ENCODE results near the gene DPYD.

DPYD gene

DNA sequence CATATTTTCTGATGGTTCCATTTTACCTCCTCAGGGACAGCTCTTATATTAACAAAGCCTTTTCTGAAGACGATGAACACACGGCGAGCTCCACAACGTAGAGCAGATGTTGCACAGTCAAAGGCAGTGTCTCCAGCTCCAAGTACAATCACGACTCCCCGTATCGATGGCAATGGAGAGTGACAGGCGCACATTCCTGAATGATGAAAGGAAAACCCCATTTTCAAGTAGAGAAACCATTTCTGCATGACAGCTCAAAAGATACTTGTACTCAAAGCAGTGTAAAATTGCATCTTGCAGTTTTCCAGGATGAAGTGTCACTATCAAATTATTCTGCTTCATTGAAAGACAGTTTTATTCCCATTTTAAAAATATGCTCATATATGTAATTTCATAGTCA is 327.6 kb downstream of the DPYD start:
- no peak for DNase-seq (ENCODE audit: low spot score)
- no peak for ATAC-seq (ENCODE audit: low read depth)
- TF ChIP-seq, protein P1, sequence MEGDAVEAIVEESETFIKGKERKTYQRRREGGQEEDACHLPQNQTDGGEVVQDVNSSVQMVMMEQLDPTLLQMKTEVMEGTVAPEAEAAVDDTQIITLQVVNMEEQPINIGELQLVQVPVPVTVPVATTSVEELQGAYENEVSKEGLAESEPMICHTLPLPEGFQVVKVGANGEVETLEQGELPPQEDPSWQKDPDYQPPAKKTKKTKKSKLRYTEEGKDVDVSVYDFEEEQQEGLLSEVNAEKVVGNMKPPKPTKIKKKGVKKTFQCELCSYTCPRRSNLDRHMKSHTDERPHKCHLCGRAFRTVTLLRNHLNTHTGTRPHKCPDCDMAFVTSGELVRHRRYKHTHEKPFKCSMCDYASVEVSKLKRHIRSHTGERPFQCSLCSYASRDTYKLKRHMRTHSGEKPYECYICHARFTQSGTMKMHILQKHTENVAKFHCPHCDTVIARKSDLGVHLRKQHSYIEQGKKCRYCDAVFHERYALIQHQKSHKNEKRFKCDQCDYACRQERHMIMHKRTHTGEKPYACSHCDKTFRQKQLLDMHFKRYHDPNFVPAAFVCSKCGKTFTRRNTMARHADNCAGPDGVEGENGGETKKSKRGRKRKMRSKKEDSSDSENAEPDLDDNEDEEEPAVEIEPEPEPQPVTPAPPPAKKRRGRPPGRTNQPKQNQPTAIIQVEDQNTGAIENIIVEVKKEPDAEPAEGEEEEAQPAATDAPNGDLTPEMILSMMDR (IDR thresholded peaks at IDR 0.05; ENCODE audit: poor library complexity, severe bottlenecking), result no peak

GRCh38 chr1:97588772-97589171 is 332.1 kb downstream of the DPYD start:
- ATAC-seq (ENCODE audit: low read depth) (no peak), DNase-seq (ENCODE audit: low spot score) (no peak)
- TF ChIP-seq, protein P1 (IDR thresholded peaks at IDR 0.05; ENCODE audit: poor library complexity, severe bottlenecking), result no peak
- Histone ChIP-seq H3K27ac (ENCODE audit: poor library complexity, severe bottlenecking) (no peak overlapping the region), H3K9me3 (ENCODE audit: severe bottlenecking) (no peaks in the 10 kb centered on the region), H3K27me3 (ENCODE audit: insufficient read depth, poor library complexity, severe bottlenecking) (no peaks in the 10 kb centered on the region), H3K36me3 (ENCODE audit: low read depth) (no peaks in the 10 kb centered on the region), H3K4me1 (ENCODE audit: insufficient read depth, poor library complexity, severe bottlenecking) (no peaks in the 10 kb centered on the region), H3K4me3 (ENCODE audit: severe bottlenecking) (no peak overlapping the region)

More for the DNA sequence above, 327.6 kb downstream of the DPYD start:
- Histone ChIP-seq H3K36me3 (ENCODE audit: low read depth) (no peaks in the 10 kb centered on the region), H3K9me3 (ENCODE audit: severe bottlenecking) (no peaks in the 10 kb centered on the region), H3K27me3 (ENCODE audit: insufficient read depth, poor library complexity, severe bottlenecking) (no peaks in the 10 kb centered on the region), H3K4me1 (ENCODE audit: insufficient read depth, poor library complexity, severe bottlenecking) (no peaks in the 10 kb centered on the region), H3K27ac (ENCODE audit: poor library complexity, severe bottlenecking) (no peak overlapping the region), H3K4me3 (ENCODE audit: severe bottlenecking) (no peak overlapping the region)

GRCh38 chr1:97581614-97582051 is 339.2 kb downstream of the DPYD start:
- Histone ChIP-seq H3K27ac (ENCODE audit: poor library complexity, severe bottlenecking) (peak overlapping the region; percentile 15), H3K9me3 (ENCODE audit: severe bottlenecking) (no peaks in the 10 kb centered on the region), H3K4me3 (ENCODE audit: severe bottlenecking) (no peak overlapping the region), H3K36me3 (ENCODE audit: low read depth) (no peaks in the 10 kb centered on the region), H3K4me1 (ENCODE audit: insufficient read depth, poor library complexity, severe bottlenecking) (no peaks in the 10 kb centered on the region), H3K27me3 (ENCODE audit: insufficient read depth, poor library complexity, severe bottlenecking) (no peaks in the 10 kb centered on the region)
- no peak for DNase-seq (ENCODE audit: low spot score)
- TF ChIP-seq, protein P1 (IDR thresholded peaks at IDR 0.05; ENCODE audit: poor library complexity, severe bottlenecking), result no peak
- no peak; the same call in 2 of the 3 replicates for ATAC-seq (ENCODE audit: low read depth)

DNA sequence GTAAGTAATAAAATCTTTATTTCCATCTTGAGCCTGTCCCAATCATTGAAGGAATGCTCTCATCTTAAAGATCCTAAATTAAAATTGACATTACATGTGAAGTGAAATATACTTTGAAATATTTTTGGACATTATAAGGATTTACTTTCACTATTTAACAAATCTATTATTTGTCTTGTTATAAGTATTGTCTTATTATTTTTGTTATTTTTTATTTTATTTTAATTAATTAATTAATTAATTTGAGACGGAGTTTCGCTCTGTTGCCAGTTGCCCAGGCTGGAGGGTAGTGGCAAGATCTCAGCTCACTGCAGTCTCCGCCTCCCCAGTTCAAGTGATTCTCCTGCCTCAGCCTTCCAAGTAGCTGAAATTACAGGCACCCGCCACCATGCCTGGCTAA is 343.2 kb downstream of the DPYD start:
- no peaks in the 10 kb centered on the region for H3K27me3 ChIP-seq (ENCODE audit: insufficient read depth, poor library complexity, severe bottlenecking)
- no peaks in the 10 kb centered on the region for H3K4me1 ChIP-seq (ENCODE audit: insufficient read depth, poor library complexity, severe bottlenecking)
- ATAC-seq (ENCODE audit: low read depth), result no peak
- DNase-seq (ENCODE audit: low spot score), result no peak
- no peak overlapping the region for H3K4me3 ChIP-seq (ENCODE audit: severe bottlenecking)
- H3K36me3 ChIP-seq (ENCODE audit: low read depth), result no peaks in the 10 kb centered on the region; the same call in 1 of the 2 replicates
- TF ChIP-seq, protein P1 (IDR thresholded peaks at IDR 0.05; ENCODE audit: poor library complexity, severe bottlenecking), result no peak
- H3K27ac ChIP-seq (ENCODE audit: poor library complexity, severe bottlenecking), result no peak overlapping the region
- H3K9me3 ChIP-seq (ENCODE audit: severe bottlenecking), result no peaks in the 10 kb centered on the region

- H3K27me3 ChIP-seq (ENCODE audit: insufficient read depth, poor library complexity, severe bottlenecking), result no peaks in the 10 kb centered on the region
- no peak overlapping the region for H3K4me3 ChIP-seq (ENCODE audit: severe bottlenecking)
- no peaks in the 10 kb centered on the region; the same call in none of the 2 replicates for H3K36me3 ChIP-seq (ENCODE audit: low read depth)
- DNase-seq (ENCODE audit: low spot score) (no peak), ATAC-seq (ENCODE audit: low read depth) (no peak)
- no peaks in the 10 kb centered on the region for H3K9me3 ChIP-seq (ENCODE audit: severe bottlenecking)
- H3K4me1 ChIP-seq (ENCODE audit: insufficient read depth, poor library complexity, severe bottlenecking), result no peaks in the 10 kb centered on the region
- H3K27ac ChIP-seq (ENCODE audit: poor library complexity, severe bottlenecking), result no peak overlapping the region
- TF ChIP-seq, protein P1 (IDR thresholded peaks at IDR 0.05; ENCODE audit: poor library complexity, severe bottlenecking), result no peak
These were observed 347.3 kb downstream of the DPYD start for GRCh38 chr1:97573553-97573952.

All from RWPE2 (cell line).